Measurements from ENCODE around the gene JUN. TPM values are rescaled to one million over a fixed set of nuclear protein-coding genes. Genes with fewer than 3 reads are reported as not detected.

JUN gene
- total RNA-seq, 1 experiment from 2014 or later = 15.9 TPM

DNA sequence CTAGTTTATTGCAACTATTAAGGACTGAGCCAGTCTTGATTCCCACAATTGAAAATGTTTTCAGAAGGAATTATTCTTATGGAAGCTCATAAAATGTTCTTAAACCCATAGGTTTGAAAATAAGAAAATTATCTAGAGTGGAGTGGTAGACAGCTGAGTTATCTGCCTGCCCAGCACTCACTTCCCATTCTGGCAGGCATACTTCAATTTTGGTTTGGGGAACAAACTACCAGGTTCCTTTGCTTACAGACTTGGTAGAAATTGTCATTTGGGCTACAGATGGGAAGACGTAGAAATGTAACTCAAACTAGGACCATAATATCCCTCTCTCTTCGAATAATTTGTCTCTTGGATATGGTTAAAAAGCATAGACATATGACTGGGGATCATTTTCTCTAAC, 18.4 kb downstream of the JUN start (continued):
- TF ChIP-seq SMAD4 (CRISPR knock-in tag; IDR thresholded peaks at IDR 0.05) (no peak), NFE2L1 (CRISPR knock-in tag; IDR thresholded peaks at IDR 0.05) (no peak), SMAD3 (CRISPR knock-in tag; IDR thresholded peaks at IDR 0.05; ENCODE audit: borderline replicate concordance) (no peak), RELA (CRISPR knock-in tag; IDR thresholded peaks at IDR 0.05; ENCODE audit: borderline replicate concordance) (no peak)
- TF ChIP-seq, protein P1, sequence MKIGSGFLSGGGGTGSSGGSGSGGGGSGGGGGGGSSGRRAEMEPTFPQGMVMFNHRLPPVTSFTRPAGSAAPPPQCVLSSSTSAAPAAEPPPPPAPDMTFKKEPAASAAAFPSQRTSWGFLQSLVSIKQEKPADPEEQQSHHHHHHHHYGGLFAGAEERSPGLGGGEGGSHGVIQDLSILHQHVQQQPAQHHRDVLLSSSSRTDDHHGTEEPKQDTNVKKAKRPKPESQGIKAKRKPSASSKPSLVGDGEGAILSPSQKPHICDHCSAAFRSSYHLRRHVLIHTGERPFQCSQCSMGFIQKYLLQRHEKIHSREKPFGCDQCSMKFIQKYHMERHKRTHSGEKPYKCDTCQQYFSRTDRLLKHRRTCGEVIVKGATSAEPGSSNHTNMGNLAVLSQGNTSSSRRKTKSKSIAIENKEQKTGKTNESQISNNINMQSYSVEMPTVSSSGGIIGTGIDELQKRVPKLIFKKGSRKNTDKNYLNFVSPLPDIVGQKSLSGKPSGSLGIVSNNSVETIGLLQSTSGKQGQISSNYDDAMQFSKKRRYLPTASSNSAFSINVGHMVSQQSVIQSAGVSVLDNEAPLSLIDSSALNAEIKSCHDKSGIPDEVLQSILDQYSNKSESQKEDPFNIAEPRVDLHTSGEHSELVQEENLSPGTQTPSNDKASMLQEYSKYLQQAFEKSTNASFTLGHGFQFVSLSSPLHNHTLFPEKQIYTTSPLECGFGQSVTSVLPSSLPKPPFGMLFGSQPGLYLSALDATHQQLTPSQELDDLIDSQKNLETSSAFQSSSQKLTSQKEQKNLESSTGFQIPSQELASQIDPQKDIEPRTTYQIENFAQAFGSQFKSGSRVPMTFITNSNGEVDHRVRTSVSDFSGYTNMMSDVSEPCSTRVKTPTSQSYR (CRISPR knock-in tag; IDR thresholded peaks at IDR 0.05) = no peak
- TF ChIP-seq, protein P2, sequence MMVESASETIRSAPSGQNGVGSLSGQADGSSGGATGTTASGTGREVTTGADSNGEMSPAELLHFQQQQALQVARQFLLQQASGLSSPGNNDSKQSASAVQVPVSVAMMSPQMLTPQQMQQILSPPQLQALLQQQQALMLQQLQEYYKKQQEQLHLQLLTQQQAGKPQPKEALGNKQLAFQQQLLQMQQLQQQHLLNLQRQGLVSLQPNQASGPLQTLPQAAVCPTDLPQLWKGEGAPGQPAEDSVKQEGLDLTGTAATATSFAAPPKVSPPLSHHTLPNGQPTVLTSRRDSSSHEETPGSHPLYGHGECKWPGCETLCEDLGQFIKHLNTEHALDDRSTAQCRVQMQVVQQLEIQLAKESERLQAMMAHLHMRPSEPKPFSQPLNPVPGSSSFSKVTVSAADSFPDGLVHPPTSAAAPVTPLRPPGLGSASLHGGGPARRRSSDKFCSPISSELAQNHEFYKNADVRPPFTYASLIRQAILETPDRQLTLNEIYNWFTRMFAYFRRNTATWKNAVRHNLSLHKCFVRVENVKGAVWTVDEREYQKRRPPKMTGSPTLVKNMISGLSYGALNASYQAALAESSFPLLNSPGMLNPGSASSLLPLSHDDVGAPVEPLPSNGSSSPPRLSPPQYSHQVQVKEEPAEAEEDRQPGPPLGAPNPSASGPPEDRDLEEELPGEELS (CRISPR knock-in tag; IDR thresholded peaks at IDR 0.05) = no peak

- ChIA-PET POLR2A (no interaction called here), CTCF (no interaction called here)
- H3K27ac Mint-ChIP-seq = no peak overlapping the region
- H3K4me1 Mint-ChIP-seq = peaks cover 18% of the 10 kb centered on the region
- no peaks in the 10 kb centered on the region for H3K36me3 Mint-ChIP-seq
- no peak for ATAC-seq
- peaks cover 4% of the 10 kb centered on the region; the same call in 1 of the 2 replicates for H3K9me3 Mint-ChIP-seq
- TF ChIP-seq CREM (CRISPR knock-in tag; IDR thresholded peaks at IDR 0.05) (no peak), JUN (CRISPR knock-in tag; IDR thresholded peaks at IDR 0.05) (no peak), ZSCAN18 (CRISPR knock-in tag; IDR thresholded peaks at IDR 0.05) (no peak), TP53 (CRISPR knock-in tag; IDR thresholded peaks at IDR 0.05) (no peak), CBFB (CRISPR knock-in tag; IDR thresholded peaks at IDR 0.05; ENCODE audit: low read depth) (no peak), ZNF512 (CRISPR knock-in tag; IDR thresholded peaks at IDR 0.05; ENCODE audit: borderline replicate concordance) (no peak), GABPB1 (CRISPR knock-in tag; IDR thresholded peaks at IDR 0.05) (no peak), ATF1 (CRISPR knock-in tag; IDR thresholded peaks at IDR 0.05) (no peak), GRHL2 (CRISPR knock-in tag; IDR thresholded peaks at IDR 0.05; ENCODE audit: insufficient replicate concordance, severe bottlenecking) (no peak), ZNF396 (CRISPR knock-in tag; IDR thresholded peaks at IDR 0.05; ENCODE audit: borderline replicate concordance) (no peak), FOXP1 (CRISPR knock-in tag; IDR thresholded peaks at IDR 0.05; ENCODE audit: borderline replicate concordance) (no peak), ZNF232 (CRISPR knock-in tag; IDR thresholded peaks at IDR 0.05) (no peak), CTCF (IDR thresholded peaks at IDR 0.05) (no peak)
- TF ChIP-seq, protein P2 (CRISPR knock-in tag; IDR thresholded peaks at IDR 0.05) = no peak
- TF ChIP-seq, protein P3, sequence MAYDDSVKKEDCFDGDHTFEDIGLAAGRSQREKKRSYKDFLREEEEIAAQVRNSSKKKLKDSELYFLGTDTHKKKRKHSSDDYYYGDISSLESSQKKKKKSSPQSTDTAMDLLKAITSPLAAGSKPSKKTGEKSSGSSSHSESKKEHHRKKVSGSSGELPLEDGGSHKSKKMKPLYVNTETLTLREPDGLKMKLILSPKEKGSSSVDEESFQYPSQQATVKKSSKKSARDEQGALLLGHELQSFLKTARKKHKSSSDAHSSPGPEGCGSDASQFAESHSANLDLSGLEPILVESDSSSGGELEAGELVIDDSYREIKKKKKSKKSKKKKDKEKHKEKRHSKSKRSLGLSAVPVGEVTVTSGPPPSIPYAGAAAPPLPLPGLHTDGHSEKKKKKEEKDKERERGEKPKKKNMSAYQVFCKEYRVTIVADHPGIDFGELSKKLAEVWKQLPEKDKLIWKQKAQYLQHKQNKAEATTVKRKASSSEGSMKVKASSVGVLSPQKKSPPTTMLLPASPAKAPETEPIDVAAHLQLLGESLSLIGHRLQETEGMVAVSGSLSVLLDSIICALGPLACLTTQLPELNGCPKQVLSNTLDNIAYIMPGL (CRISPR knock-in tag; IDR thresholded peaks at IDR 0.05) = no peak
- H3K27me3 Mint-ChIP-seq (ENCODE audit: low read depth) = no peaks in the 10 kb centered on the region; the same call in 1 of the 2 replicates
- DNase-seq (ENCODE audit: low spot score) = no peak
- no peak overlapping the region for H3K4me3 Mint-ChIP-seq
Measured at GRCh38 chr1:58765006-58765405, 18.8 kb downstream of the JUN start.
